Right lobe of liver (tissue), 5 donors: ENCODE data around the gene CISH. TPM values are rescaled to one million over a fixed set of nuclear protein-coding genes. Genes with fewer than 3 reads are reported as not detected.

Source experiments
- total RNA-seq, 6 experiments: library from RNA; depleted of rRNA in 2 of 6; stranded (reverse); fragments of >200 nt in 2 of 6; fragmentation: NEBNext Ultra II Directional in 3 of 6; extraction: Animal tissue kit (Norgen Biotek cat#: 25700) in 3 of 6; gene quantifications; one replicate each; pipeline versions ENCODE4 v1.1.0 to v1.2.4, GENCODE V29; 2016 to 2023
- donor health status: DM: no; HTN: no; CAD: no.
- donor health status: DM: no; HTN: no; CAD: no.
- donor health status: DM: no; HTN: yes; CAD: no.
- donor health status: DM: no; HTN: yes; CAD: no.

Gene CISH
- total RNA-seq, 6 experiments from 2014 or later: 5.3 to 28.1 (median 17.8) TPM

Other genes with a start within 250 kb of the CISH start
- gene CACNA2D2, start 108.1 kb downstream of the CISH start, total RNA-seq: under 1 TPM in 5 of 6 experiments, not detected in 1; 0.06 to 0.39 (median 0.26) TPM
- gene C3orf18, start 44.0 kb downstream of the CISH start, total RNA-seq: 1 to 10 TPM; 2.0 to 7.8 (median 2.8) TPM
- 10 to 100 TPM; 10.5 to 19.4 (median 14.0) TPM for gene HEMK1, start 42.3 kb downstream of the CISH start, total RNA-seq
- gene MAPKAPK3, start 5.4 kb upstream of the CISH start, total RNA-seq: 10 to 100 TPM; 16.6 to 21.4 (median 18.6) TPM
- under 1 TPM in 3 of 6 experiments, not detected in 3; 0.04 to 0.06 (median 0.06) TPM for gene DOCK3, start 63.2 kb upstream of the CISH start, total RNA-seq